Measurements from ENCODE around the gene OCRL.
"Not testable (repeated sequence)": the region's sequence is repeated elsewhere in the genome, so short reads cannot be mapped to it uniquely, and the experiment has no call there.

OCRL gene

DNA sequence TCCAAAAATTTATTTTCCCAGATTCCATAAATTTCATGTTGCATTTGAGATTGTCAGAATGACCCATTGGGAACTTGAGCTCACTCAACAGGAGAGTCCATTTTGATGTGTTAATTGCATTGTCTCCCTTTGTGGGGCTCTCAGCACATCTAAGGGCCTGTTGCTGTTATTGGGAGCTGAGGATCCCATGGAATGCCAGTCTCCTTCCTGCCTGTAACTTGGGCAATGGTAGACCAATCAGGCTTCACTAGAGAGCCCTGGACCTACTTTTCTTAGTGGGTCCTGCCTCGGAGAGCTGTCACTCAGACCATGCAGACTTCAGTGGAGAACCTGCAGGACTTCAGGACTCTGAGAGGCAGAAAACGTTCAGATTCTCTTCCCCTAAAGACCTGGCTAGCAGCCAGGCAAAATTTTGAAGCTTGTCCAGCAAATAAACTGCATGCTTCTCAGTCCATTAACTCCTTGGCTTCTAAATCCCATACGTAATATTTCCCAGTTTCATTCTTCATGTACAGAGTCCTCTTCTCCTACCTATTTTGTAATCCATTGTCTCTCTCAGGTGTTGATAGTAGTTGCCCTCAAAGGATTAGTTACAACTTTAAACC, 25.1 kb downstream of the OCRL start:
- Histone ChIP-seq H3K9ac (ENCODE audit: low read length in 2 of 2) (no peak overlapping the region), H3K9me3 (ENCODE audit: control insufficient read depth in 2 of 2, low read length in 2 of 2) (no peaks in the 10 kb centered on the region), H3K27me3 (ENCODE audit: control insufficient read depth in 1 of 2, insufficient read depth in 2 of 2, low read length in 2 of 2) (no peaks in the 10 kb centered on the region), H3K4me3 (ENCODE audit: low read length in 2 of 2) (no peak overlapping the region), H3K36me3 (ENCODE audit: control insufficient read depth in 2 of 2, insufficient read depth in 2 of 2, low read length in 2 of 2) (peaks cover 6 to 21% of the 10 kb centered on the region in 2 donors), H3K27ac (ENCODE audit: low read length) (no peak overlapping the region), H3K4me1 (ENCODE audit: control insufficient read depth, insufficient read depth, low read length) (no peaks in the 10 kb centered on the region)

DNA sequence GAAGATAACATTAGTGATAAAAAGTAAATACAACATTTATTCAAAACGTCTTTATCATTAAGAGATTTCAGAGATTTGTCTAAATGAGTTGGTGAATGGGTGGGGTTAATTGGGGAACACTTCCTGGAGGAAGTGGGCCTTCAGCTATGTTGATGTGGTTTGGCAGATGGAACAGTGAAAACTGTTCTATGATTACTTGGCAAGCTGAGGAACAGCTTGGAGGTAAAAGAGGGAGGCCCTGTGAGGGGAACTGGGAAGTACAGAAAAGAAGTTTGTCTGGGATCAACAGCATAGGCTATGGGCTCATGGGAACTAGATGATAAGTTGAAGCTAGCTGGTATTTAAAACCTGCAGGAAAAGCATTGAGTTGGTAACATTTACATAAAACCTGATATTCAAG, 26.0 kb downstream of the OCRL start:
- Histone ChIP-seq H3K36me3 (ENCODE audit: control insufficient read depth in 2 of 2, insufficient read depth in 2 of 2, low read length in 2 of 2) (peaks cover 6 to 15% of the 10 kb centered on the region in 2 donors), H3K9ac (ENCODE audit: low read length in 2 of 2) (no peak overlapping the region), H3K9me3 (ENCODE audit: control insufficient read depth in 2 of 2, low read length in 2 of 2) (no peaks in the 10 kb centered on the region), H3K27me3 (ENCODE audit: control insufficient read depth in 1 of 2, insufficient read depth in 2 of 2, low read length in 2 of 2) (no peaks in the 10 kb centered on the region), H3K4me3 (ENCODE audit: low read length in 2 of 2) (no peak overlapping the region), H3K27ac (ENCODE audit: low read length) (no peak overlapping the region), H3K4me1 (ENCODE audit: control insufficient read depth, insufficient read depth, low read length) (no peaks in the 10 kb centered on the region)

DNA sequence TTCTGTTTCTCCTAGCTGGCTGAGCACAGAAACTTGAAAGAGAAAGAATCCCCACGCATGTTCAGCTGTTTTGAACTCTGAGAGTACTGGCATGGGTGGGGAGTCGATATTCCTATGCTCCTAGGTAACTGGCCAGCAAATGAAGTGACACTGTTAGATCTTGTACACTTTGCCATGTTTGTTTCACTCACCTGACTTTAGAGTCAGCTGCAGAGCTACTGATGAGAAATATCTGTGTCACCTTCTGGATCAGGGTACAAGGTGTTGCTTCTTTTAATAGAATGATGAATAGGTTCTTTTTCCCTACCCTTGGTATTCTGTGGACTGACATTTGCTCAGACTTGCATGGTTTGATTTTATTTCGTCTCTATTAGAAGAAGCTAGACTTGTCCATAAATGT, 28.3 kb downstream of the OCRL start:
- no peaks in the 10 kb centered on the region for H3K9me3 ChIP-seq (ENCODE audit: control insufficient read depth in 2 of 2, low read length in 2 of 2)
- no peaks in the 10 kb centered on the region for H3K4me1 ChIP-seq (ENCODE audit: control insufficient read depth, insufficient read depth, low read length)
- no peaks in the 10 kb centered on the region for H3K27me3 ChIP-seq (ENCODE audit: control insufficient read depth in 1 of 2, insufficient read depth in 2 of 2, low read length in 2 of 2)
- H3K4me3 ChIP-seq (ENCODE audit: low read length in 2 of 2), result no peak overlapping the region
- H3K9ac ChIP-seq (ENCODE audit: low read length in 2 of 2), result no peak overlapping the region
- no peak overlapping the region for H3K27ac ChIP-seq (ENCODE audit: low read length)
- H3K36me3 ChIP-seq (ENCODE audit: control insufficient read depth in 2 of 2, insufficient read depth in 2 of 2, low read length in 2 of 2), result peaks cover 3 to 4% of the 10 kb centered on the region in 2 donors

DNA sequence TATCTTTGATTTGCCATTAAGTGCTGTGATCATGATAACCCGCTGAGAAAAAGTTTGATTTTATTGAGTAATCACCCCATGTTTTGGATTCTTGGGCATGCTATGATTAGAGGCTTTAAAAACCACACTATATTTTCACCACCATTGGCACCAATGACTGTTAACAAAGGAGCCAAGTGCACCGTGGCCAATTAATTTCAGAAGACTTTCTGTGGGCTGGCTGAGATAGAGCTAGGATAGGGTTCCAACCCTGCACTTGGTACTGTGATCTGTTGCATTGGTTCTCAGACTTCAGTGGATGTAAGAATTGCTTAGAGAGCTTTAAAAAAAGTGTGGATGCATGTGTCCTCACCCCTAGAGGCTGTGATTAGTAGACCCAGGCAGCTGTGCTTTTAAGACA, 32.4 kb downstream of the OCRL start:
- Histone ChIP-seq H3K27me3 (ENCODE audit: control insufficient read depth in 1 of 2, insufficient read depth in 2 of 2, low read length in 2 of 2) (no peaks in the 10 kb centered on the region), H3K4me3 (ENCODE audit: low read length in 2 of 2) (no peak overlapping the region), H3K9ac (ENCODE audit: low read length in 2 of 2) (no peak overlapping the region), H3K36me3 (ENCODE audit: control insufficient read depth in 2 of 2, insufficient read depth in 2 of 2, low read length in 2 of 2) (peaks cover 9 to 18% of the 10 kb centered on the region in 2 donors), H3K9me3 (ENCODE audit: control insufficient read depth in 2 of 2, low read length in 2 of 2) (no peaks in the 10 kb centered on the region), H3K4me1 (ENCODE audit: control insufficient read depth, insufficient read depth, low read length) (no peaks in the 10 kb centered on the region), H3K27ac (ENCODE audit: low read length) (no peak overlapping the region)

DNA sequence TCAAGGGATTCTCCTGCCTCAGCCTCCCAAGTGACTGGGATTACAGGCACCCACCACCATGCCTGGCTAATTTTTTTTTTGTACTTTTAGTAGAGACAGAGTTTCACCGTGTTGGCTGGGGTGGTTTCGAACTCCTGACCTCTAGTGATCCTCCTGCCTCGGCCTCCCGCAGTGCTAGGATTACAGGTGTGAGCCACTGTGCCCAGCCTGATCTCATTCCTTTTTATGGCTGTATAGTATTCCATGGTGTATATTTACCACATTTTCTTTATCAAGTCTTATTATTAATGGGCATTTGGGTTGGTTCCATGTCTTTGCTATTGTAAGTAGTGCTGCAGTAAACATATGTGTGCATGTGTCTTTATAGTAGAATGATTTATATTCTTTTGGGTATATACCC, 33.6 kb downstream of the OCRL start:
- H3K27ac ChIP-seq (ENCODE audit: low read length); H3K27me3 ChIP-seq (ENCODE audit: control insufficient read depth in 1 of 2, insufficient read depth in 2 of 2, low read length in 2 of 2); H3K9ac ChIP-seq (ENCODE audit: low read length in 2 of 2); H3K4me3 ChIP-seq (ENCODE audit: low read length in 2 of 2); H3K4me1 ChIP-seq (ENCODE audit: control insufficient read depth, insufficient read depth, low read length); H3K9me3 ChIP-seq (ENCODE audit: control insufficient read depth in 2 of 2, low read length in 2 of 2): not testable (repeated sequence)
- peaks cover 6 to 14% of the 10 kb centered on the region in 2 donors for H3K36me3 ChIP-seq (ENCODE audit: control insufficient read depth in 2 of 2, insufficient read depth in 2 of 2, low read length in 2 of 2)

DNA sequence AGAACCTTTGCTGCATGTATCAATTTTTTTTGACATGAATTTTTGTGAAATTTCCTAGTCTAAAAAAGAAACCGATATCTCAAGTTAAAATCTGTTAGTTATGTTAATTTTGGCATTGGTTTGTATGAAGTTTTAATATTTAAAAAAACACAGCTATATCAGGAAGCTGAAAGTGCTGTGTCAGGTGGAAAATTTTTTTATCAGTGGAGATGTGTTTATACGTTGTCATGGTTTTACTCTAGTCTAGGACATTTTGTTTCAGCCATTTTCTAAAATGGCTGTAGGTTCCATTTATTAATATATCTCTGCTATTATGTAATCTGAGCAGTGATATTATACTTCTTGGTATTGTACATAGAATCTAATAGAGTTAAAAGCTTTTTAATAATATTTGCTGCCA, 34.2 kb downstream of the OCRL start:
- H3K9ac ChIP-seq (ENCODE audit: low read length in 2 of 2), result no peak overlapping the region
- peaks cover 6 to 14% of the 10 kb centered on the region in 2 donors for H3K36me3 ChIP-seq (ENCODE audit: control insufficient read depth in 2 of 2, insufficient read depth in 2 of 2, low read length in 2 of 2)
- no peak overlapping the region for H3K27ac ChIP-seq (ENCODE audit: low read length)

DNA sequence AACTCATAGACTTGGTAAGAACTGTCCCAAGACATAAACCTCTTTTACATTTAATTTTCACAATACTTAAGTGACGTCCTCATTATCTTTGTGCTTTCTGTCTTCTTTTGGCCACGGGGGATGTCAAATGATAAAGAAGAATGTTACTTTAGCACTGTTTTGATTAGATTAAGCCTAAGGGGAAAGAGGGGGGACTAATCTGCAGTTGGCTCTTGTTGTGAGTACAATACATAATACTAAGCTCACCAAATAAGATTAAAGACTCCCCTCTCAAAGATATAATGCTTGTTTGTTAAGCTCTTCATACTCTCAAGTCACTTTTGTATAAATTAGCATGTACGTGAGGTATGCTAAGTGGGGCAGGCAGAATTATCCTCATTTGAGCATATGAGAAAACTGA, 36.5 kb downstream of the OCRL start:
- Histone ChIP-seq H3K27ac (ENCODE audit: low read length) (no peak overlapping the region), H3K9ac (ENCODE audit: low read length in 2 of 2) (no peak overlapping the region), H3K9me3 (ENCODE audit: control insufficient read depth in 2 of 2, low read length in 2 of 2) (no peaks in the 10 kb centered on the region), H3K36me3 (ENCODE audit: control insufficient read depth in 2 of 2, insufficient read depth in 2 of 2, low read length in 2 of 2) (peaks cover 6 to 14% of the 10 kb centered on the region in 2 donors), H3K27me3 (ENCODE audit: control insufficient read depth in 1 of 2, insufficient read depth in 2 of 2, low read length in 2 of 2) (no peaks in the 10 kb centered on the region), H3K4me1 (ENCODE audit: control insufficient read depth, insufficient read depth, low read length) (no peaks in the 10 kb centered on the region), H3K4me3 (ENCODE audit: low read length in 2 of 2) (no peak overlapping the region)

More for the DNA sequence above, 34.2 kb downstream of the OCRL start:
- no peaks in the 10 kb centered on the region for H3K9me3 ChIP-seq (ENCODE audit: control insufficient read depth in 2 of 2, low read length in 2 of 2)
- no peaks in the 10 kb centered on the region for H3K4me1 ChIP-seq (ENCODE audit: control insufficient read depth, insufficient read depth, low read length)
- H3K4me3 ChIP-seq (ENCODE audit: low read length in 2 of 2), result no peak overlapping the region
- H3K27me3 ChIP-seq (ENCODE audit: control insufficient read depth in 1 of 2, insufficient read depth in 2 of 2, low read length in 2 of 2), result no peaks in the 10 kb centered on the region

DNA sequence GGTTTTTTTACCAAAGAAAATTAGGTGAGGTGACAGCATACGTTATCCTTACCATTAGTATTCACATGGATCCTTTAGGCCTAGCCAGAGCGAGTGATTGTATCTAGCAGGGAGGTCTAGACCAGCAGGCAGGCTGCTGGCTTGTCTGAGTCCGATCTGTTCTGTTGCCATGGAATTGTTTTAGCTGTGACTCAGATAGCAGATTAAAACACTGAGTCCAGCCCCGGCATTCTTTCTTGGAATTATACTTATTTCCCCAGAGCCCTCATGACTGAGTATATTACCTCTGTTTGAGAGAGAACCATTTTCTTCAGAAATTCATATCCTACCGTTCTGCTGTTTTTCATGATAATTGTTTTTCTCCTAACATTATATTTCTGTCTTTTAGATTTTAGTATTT, 37.4 kb downstream of the OCRL start:
- Histone ChIP-seq H3K4me3 (ENCODE audit: low read length in 2 of 2) (no peak overlapping the region), H3K27me3 (ENCODE audit: control insufficient read depth in 1 of 2, insufficient read depth in 2 of 2, low read length in 2 of 2) (no peaks in the 10 kb centered on the region), H3K27ac (ENCODE audit: low read length) (no peak overlapping the region), H3K4me1 (ENCODE audit: control insufficient read depth, insufficient read depth, low read length) (no peaks in the 10 kb centered on the region), H3K9me3 (ENCODE audit: control insufficient read depth in 2 of 2, low read length in 2 of 2) (no peaks in the 10 kb centered on the region), H3K9ac (ENCODE audit: low read length in 2 of 2) (no peak overlapping the region), H3K36me3 (ENCODE audit: control insufficient read depth in 2 of 2, insufficient read depth in 2 of 2, low read length in 2 of 2) (peaks cover 6 to 14% of the 10 kb centered on the region in 2 donors)

DNA sequence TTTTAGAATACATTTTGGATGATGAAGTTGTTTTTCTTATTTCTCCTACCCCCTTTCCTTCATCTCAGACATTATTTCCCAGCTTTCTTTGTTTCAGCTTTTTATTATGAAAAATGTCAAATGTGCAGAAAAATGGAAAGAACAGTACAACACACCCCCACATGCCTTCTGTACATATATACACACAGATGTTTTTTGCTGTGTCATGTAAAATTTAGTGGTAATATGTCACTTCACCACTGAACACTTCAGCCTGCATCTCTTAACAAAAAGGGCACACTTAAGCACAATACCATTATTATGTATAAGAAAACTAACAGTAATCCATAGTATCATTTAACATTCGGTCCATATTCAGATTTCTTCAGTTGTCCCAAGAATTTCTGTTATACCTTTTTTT, 37.8 kb downstream of the OCRL start:
- Histone ChIP-seq H3K27me3 (ENCODE audit: control insufficient read depth in 1 of 2, insufficient read depth in 2 of 2, low read length in 2 of 2) (no peaks in the 10 kb centered on the region), H3K27ac (ENCODE audit: low read length) (no peak overlapping the region), H3K9me3 (ENCODE audit: control insufficient read depth in 2 of 2, low read length in 2 of 2) (no peaks in the 10 kb centered on the region), H3K4me1 (ENCODE audit: control insufficient read depth, insufficient read depth, low read length) (no peaks in the 10 kb centered on the region), H3K4me3 (ENCODE audit: low read length in 2 of 2) (no peak overlapping the region), H3K9ac (ENCODE audit: low read length in 2 of 2) (no peak overlapping the region), H3K36me3 (ENCODE audit: control insufficient read depth in 2 of 2, insufficient read depth in 2 of 2, low read length in 2 of 2) (peaks cover 6 to 14% of the 10 kb centered on the region in 2 donors)

DNA sequence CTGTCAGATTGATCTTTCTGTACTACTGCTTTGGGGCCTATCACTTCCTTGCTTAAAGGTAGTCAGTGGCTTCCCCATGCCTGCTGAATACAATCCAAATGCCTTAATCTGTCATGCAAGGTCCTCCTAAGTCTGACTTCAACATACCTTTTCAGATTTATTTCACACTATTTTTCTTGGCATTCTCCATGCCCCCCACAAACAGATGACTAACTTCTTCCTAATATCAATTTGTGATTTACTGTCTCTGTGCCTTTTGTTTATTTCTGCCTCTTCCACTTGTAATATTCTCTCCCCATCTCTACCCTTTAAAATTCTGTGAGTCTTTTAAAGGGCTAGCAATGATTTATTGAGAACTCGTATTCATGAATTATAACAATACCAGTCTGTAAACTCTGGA, 41.8 kb downstream of the OCRL start:
- no peaks in the 10 kb centered on the region for H3K9me3 ChIP-seq (ENCODE audit: control insufficient read depth in 2 of 2, low read length in 2 of 2)
- peaks cover 0 to 2% of the 10 kb centered on the region in 2 donors for H3K36me3 ChIP-seq (ENCODE audit: control insufficient read depth in 2 of 2, insufficient read depth in 2 of 2, low read length in 2 of 2)
- peaks cover 3% of the 10 kb centered on the region for H3K4me1 ChIP-seq (ENCODE audit: control insufficient read depth, insufficient read depth, low read length)
- no peak overlapping the region for H3K9ac ChIP-seq (ENCODE audit: low read length in 2 of 2)
- H3K27me3 ChIP-seq (ENCODE audit: control insufficient read depth in 1 of 2, insufficient read depth in 2 of 2, low read length in 2 of 2), result no peaks in the 10 kb centered on the region
- H3K27ac ChIP-seq (ENCODE audit: low read length), result no peak overlapping the region
- no peak overlapping the region for H3K4me3 ChIP-seq (ENCODE audit: low read length in 2 of 2)

DNA sequence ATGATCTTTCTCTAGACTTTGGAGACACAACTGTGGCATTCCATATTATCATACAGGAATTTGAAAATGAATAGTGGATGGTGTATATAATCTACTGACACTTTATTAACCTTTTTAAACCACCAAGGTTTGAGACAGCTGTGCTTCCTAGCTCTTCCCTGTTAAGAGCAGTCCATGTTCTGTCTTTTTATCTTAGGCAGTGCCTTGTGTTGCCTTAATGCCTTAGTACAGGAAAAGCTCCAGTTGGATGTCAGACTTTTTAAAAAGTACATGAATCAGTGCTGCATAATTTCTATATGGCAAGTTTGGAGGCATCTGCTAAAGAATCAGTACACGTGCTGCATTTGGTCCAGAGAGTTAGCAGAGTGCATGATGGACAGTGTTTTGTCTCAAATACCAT, 45.1 kb downstream of the OCRL start:
- H3K27me3 ChIP-seq (ENCODE audit: control insufficient read depth in 1 of 2, insufficient read depth in 2 of 2, low read length in 2 of 2), result peaks cover 0 to 2% of the 10 kb centered on the region in 2 donors

More for the DNA sequence above, 45.1 kb downstream of the OCRL start:
- Histone ChIP-seq H3K4me1 (ENCODE audit: control insufficient read depth, insufficient read depth, low read length) (peaks cover 3% of the 10 kb centered on the region), H3K9ac (ENCODE audit: low read length in 2 of 2) (no peak overlapping the region), H3K4me3 (ENCODE audit: low read length in 2 of 2) (no peak overlapping the region), H3K36me3 (ENCODE audit: control insufficient read depth in 2 of 2, insufficient read depth in 2 of 2, low read length in 2 of 2) (peaks cover 14 to 19% of the 10 kb centered on the region in 2 donors), H3K9me3 (ENCODE audit: control insufficient read depth in 2 of 2, low read length in 2 of 2) (no peaks in the 10 kb centered on the region), H3K27ac (ENCODE audit: low read length) (no peak overlapping the region)
